ENCODE results near the gene RBBP8NL. TPM values are rescaled to one million over a fixed set of nuclear protein-coding genes. Genes with fewer than 3 reads are reported as not detected.

RBBP8NL gene
- total and polyA plus RNA-seq, 9 of the 15 experiments (the other 6 are each of a cell fraction or from before 2014, with no cell fraction given) = not detected

- 58% methylated on average over 20 of the region's 29 CpGs for WGBS (ENCODE audit: insufficient coverage, low coverage, missing lambda C conversion rate)
- no peaks in the 10 kb centered on the region for H3K79me2 ChIP-seq (ENCODE audit: control insufficient read depth, insufficient read depth, low read length)
- H3K9me3 ChIP-seq (replicated peaks; ENCODE audit: control insufficient read depth, insufficient read depth, low read depth, low read length) = no peaks in the 10 kb centered on the region
- ChIA-PET POLR2A (interaction anchor here (0.6 kb wide), 1 partner anchor 36 kb away, joined by 4 read pairs; no protein-coding TSS in a partner anchor), CTCF (ENCODE audit: low intra/inter-chr PET ratio) (no interaction called here)
- no peak overlapping the region for H3K4me2 ChIP-seq (ENCODE audit: insufficient read depth, low read length)
- ATAC-seq (no peak), FAIRE-seq (no peak), DNase-seq (ENCODE audit: extremely low read depth in 1 of 4, low spot score in 3 of 4) (no peak)
- in situ Hi-C loops (cut with MboI) (no loop called here), intact Hi-C loops (cut with micrococcal nuclease) (no loop called here)
- no peak overlapping the region for H2AFZ ChIP-seq (ENCODE audit: low read depth, low read length)
- no peak for TF ChIP-seq ZNF717 (CRISPR knock-in tag; IDR thresholded peaks at IDR 0.05)
- 0 out of 2 replicates have a peak, but pooled peaks have one; percentile 30 for TF ChIP-seq POLR2G (IDR thresholded peaks at IDR 0.05; ENCODE audit: low read depth, low read length)
- H4K20me1 ChIP-seq (replicated peaks; ENCODE audit: control insufficient read depth, insufficient read depth, low read length) = no peaks in the 10 kb centered on the region
- no peaks in the 10 kb centered on the region for H3K36me3 ChIP-seq (ENCODE audit: control insufficient read depth, insufficient read depth, low read length)
- no peak overlapping the region for H3K27ac ChIP-seq (ENCODE audit: extremely low read depth, low read depth, low read length)
- no peak overlapping the region for H3K4me3 ChIP-seq
- no peaks in the 10 kb centered on the region for H3K9me1 ChIP-seq (ENCODE audit: control insufficient read depth, insufficient read depth, low read length)
- no peaks in the 10 kb centered on the region for H3K27me3 ChIP-seq (ENCODE audit: control insufficient read depth in 2 of 2, insufficient read depth in 2 of 2, low read length in 2 of 2)
- peaks cover 28 to 88% of the 10 kb centered on the region in 2 experiments for H3K4me1 ChIP-seq (replicated peaks in 1 of 2; ENCODE audit: control insufficient read depth in 2 of 2, insufficient read depth in 2 of 2, low read length in 2 of 2)
- no peak overlapping the region for H3K9ac ChIP-seq (ENCODE audit: insufficient read depth in 1 of 2, low read depth in 2 of 2, low read length in 2 of 2)
- no TSS peak for BruUV-seq (replicated peaks)
Observed at GRCh38 chr20:62372042-62372993, 55.0 kb downstream of the RBBP8NL start.

DNA sequence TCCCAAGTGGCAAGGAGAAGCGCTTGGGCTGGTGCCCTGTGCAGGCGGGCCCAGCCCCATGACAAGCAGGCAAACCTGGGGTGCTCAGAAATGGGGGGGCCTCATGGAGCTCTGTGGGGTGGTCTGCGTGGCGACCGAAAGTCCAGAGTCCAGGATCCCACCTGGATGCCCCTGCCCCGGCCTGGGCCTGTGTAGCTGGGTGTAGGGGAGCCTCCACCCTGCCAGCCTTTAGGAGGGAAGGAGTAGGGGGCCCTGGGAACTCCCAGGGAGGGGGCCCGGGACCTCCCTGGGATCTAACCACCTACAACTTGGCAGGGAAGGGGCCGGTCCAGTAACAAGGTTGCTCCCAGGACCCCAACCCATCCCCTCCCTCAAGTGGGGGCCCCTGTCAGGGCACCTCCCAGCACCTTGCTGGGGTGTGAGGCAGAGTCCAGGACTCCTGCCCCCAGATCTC lies 55.7 kb downstream of the RBBP8NL start:
- no peaks in the 10 kb centered on the region for H4K20me1 ChIP-seq (replicated peaks; ENCODE audit: control insufficient read depth, insufficient read depth, low read length)
- no peaks in the 10 kb centered on the region for H3K36me3 ChIP-seq (ENCODE audit: control insufficient read depth, insufficient read depth, low read length)
- ChIA-PET CTCF (ENCODE audit: low intra/inter-chr PET ratio) (no interaction called here), POLR2A (interaction anchor here (0.6 kb wide), 2 partner anchors 11 to 369 kb away, joined by 3 to 4 read pairs; no protein-coding TSS in a partner anchor)
- H3K4me3 ChIP-seq = no peak overlapping the region
- peaks cover 28 to 91% of the 10 kb centered on the region in 2 experiments for H3K4me1 ChIP-seq (replicated peaks in 1 of 2; ENCODE audit: control insufficient read depth in 2 of 2, insufficient read depth in 2 of 2, low read length in 2 of 2)
- TF ChIP-seq, protein P1, sequence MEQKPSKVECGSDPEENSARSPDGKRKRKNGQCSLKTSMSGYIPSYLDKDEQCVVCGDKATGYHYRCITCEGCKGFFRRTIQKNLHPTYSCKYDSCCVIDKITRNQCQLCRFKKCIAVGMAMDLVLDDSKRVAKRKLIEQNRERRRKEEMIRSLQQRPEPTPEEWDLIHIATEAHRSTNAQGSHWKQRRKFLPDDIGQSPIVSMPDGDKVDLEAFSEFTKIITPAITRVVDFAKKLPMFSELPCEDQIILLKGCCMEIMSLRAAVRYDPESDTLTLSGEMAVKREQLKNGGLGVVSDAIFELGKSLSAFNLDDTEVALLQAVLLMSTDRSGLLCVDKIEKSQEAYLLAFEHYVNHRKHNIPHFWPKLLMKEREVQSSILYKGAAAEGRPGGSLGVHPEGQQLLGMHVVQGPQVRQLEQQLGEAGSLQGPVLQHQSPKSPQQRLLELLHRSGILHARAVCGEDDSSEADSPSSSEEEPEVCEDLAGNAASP (IDR thresholded peaks at IDR 0.05) = no peak
- peak; percentile 5; the same call in 1 of the 2 replicates for TF ChIP-seq POLR2G (IDR thresholded peaks at IDR 0.05; ENCODE audit: low read depth, low read length)
- DNase-seq (ENCODE audit: extremely low read depth in 1 of 4, low spot score in 3 of 4) = no peak
- H3K9me1 ChIP-seq (ENCODE audit: control insufficient read depth, insufficient read depth, low read length) = no peaks in the 10 kb centered on the region
- H3K4me2 ChIP-seq (ENCODE audit: insufficient read depth, low read length) = no peak overlapping the region
- WGBS (ENCODE audit: insufficient coverage, low coverage, missing lambda C conversion rate) = 63% methylated on average over 7 of the region's 8 CpGs
- H3K9me3 ChIP-seq (replicated peaks; ENCODE audit: control insufficient read depth, insufficient read depth, low read depth, low read length) = no peaks in the 10 kb centered on the region
- intact Hi-C loops (cut with micrococcal nuclease) = no loop called here
- H3K79me2 ChIP-seq (ENCODE audit: control insufficient read depth, insufficient read depth, low read length) = peaks cover 5% of the 10 kb centered on the region
- FAIRE-seq = no peak
- no peaks in the 10 kb centered on the region for H3K27me3 ChIP-seq (ENCODE audit: control insufficient read depth in 2 of 2, insufficient read depth in 2 of 2, low read length in 2 of 2)
- no peak overlapping the region for H3K27ac ChIP-seq (ENCODE audit: extremely low read depth, low read depth, low read length)
- no peak overlapping the region; a peak in 1 of 4 replicates for H3K9ac ChIP-seq (ENCODE audit: insufficient read depth in 1 of 2, low read depth in 2 of 2, low read length in 2 of 2)
- BruUV-seq (replicated peaks) = no TSS peak
- H2AFZ ChIP-seq (ENCODE audit: low read depth, low read length) = no peak overlapping the region
- no peak for ATAC-seq
- in situ Hi-C loops (cut with MboI) = no loop called here

All from K562 (cell line).